ENCODE data around the gene LAX1. TPM values are rescaled to one million over a fixed set of nuclear protein-coding genes. Genes with fewer than 3 reads are reported as not detected.
"Not testable (repeated sequence)": the region's sequence is repeated elsewhere in the genome, so short reads cannot be mapped to it uniquely, and the experiment has no call there.

LAX1 gene
- total RNA-seq, 1 donor from 2014 or later, result not detected

GRCh38 chr1:203760506-203760905, 4.5 kb upstream of the LAX1 start:
- no peak overlapping the region for H2AFZ ChIP-seq (ENCODE audit: low read depth, low read length)
- DNase-seq (ENCODE audit: low read depth), result no peak
- TF ChIP-seq CTCF (IDR thresholded peaks at IDR 0.05; ENCODE audit: insufficient read depth, low read depth, low read length) (no peak), EZH2 (IDR thresholded peaks at IDR 0.05; ENCODE audit: insufficient read depth, low read length) (no peak)
- H3K4me2 ChIP-seq (ENCODE audit: low read length), result no peak overlapping the region
- no peak overlapping the region for H3K9ac ChIP-seq (ENCODE audit: low read length)
- no peaks in the 10 kb centered on the region for H3K27me3 ChIP-seq (ENCODE audit: insufficient read depth, low read length)
- Mint-ChIP-seq H3K27me3 (ENCODE audit: low read depth, unreplicated experiment) (peaks cover 3% of the 10 kb centered on the region), H3K4me3 (ENCODE audit: unreplicated experiment) (no peak overlapping the region), H3K27ac (ENCODE audit: unreplicated experiment) (no peak overlapping the region), H3K36me3 (ENCODE audit: low read depth, unreplicated experiment) (no peaks in the 10 kb centered on the region), H3K9me3 (ENCODE audit: unreplicated experiment) (no peaks in the 10 kb centered on the region), H3K4me1 (ENCODE audit: low read depth, unreplicated experiment) (peaks cover 7% of the 10 kb centered on the region)
- no peaks in the 10 kb centered on the region for H4K20me1 ChIP-seq (ENCODE audit: insufficient read depth, low read length)
- FAIRE-seq, result no peak
- H3K79me2 ChIP-seq (ENCODE audit: insufficient read depth, low read length), result no peaks in the 10 kb centered on the region
- H3K4me1 ChIP-seq (ENCODE audit: insufficient read depth, low read length), result no peaks in the 10 kb centered on the region
- no peaks in the 10 kb centered on the region for H3K36me3 ChIP-seq (ENCODE audit: insufficient read depth, low read length)
- H3K4me3 ChIP-seq (ENCODE audit: insufficient read depth, low read depth, low read length), result no peak overlapping the region
- no peak overlapping the region for H3K27ac ChIP-seq (ENCODE audit: low read depth, low read length)
- no peaks in the 10 kb centered on the region for H3K9me3 ChIP-seq (ENCODE audit: insufficient read depth, low read depth, low read length)

- not testable (repeated sequence) for H3K27me3 ChIP-seq (ENCODE audit: insufficient read depth, low read length); H3K9me3 ChIP-seq (ENCODE audit: insufficient read depth, low read depth, low read length); H3K27ac Mint-ChIP-seq (ENCODE audit: unreplicated experiment); H3K79me2 ChIP-seq (ENCODE audit: insufficient read depth, low read length); H3K4me3 Mint-ChIP-seq (ENCODE audit: unreplicated experiment); H3K9ac ChIP-seq (ENCODE audit: low read length); H3K27me3 Mint-ChIP-seq (ENCODE audit: low read depth, unreplicated experiment); H3K36me3 ChIP-seq (ENCODE audit: insufficient read depth, low read length); H3K4me3 ChIP-seq (ENCODE audit: insufficient read depth, low read depth, low read length); H3K4me1 ChIP-seq (ENCODE audit: insufficient read depth, low read length); H3K4me1 Mint-ChIP-seq (ENCODE audit: low read depth, unreplicated experiment); H3K4me2 ChIP-seq (ENCODE audit: low read length); H3K9me3 Mint-ChIP-seq (ENCODE audit: unreplicated experiment); H4K20me1 ChIP-seq (ENCODE audit: insufficient read depth, low read length); H3K36me3 Mint-ChIP-seq (ENCODE audit: low read depth, unreplicated experiment); H2AFZ ChIP-seq (ENCODE audit: low read depth, low read length); H3K27ac ChIP-seq (ENCODE audit: low read depth, low read length); FAIRE-seq
- peak; percentile 52 for DNase-seq (ENCODE audit: low read depth)
Measured at GRCh38 chr1:203761958-203762357, 3.0 kb upstream of the LAX1 start.

- no peak for FAIRE-seq
Measured at GRCh38 chr1:203763505-203763904, 1.5 kb upstream of the LAX1 start.

More at GRCh38 chr1:203763505-203763904, 1.5 kb upstream of the LAX1 start:
- Mint-ChIP-seq H3K27ac (ENCODE audit: unreplicated experiment) (no peak overlapping the region), H3K36me3 (ENCODE audit: low read depth, unreplicated experiment) (no peaks in the 10 kb centered on the region), H3K4me3 (ENCODE audit: unreplicated experiment) (no peak overlapping the region), H3K4me1 (ENCODE audit: low read depth, unreplicated experiment) (no peaks in the 10 kb centered on the region), H3K27me3 (ENCODE audit: low read depth, unreplicated experiment) (peaks cover 3% of the 10 kb centered on the region), H3K9me3 (ENCODE audit: unreplicated experiment) (no peaks in the 10 kb centered on the region)
- Histone ChIP-seq H3K4me1 (ENCODE audit: insufficient read depth, low read length) (no peaks in the 10 kb centered on the region), H4K20me1 (ENCODE audit: insufficient read depth, low read length) (no peaks in the 10 kb centered on the region), H3K9me3 (ENCODE audit: insufficient read depth, low read depth, low read length) (no peaks in the 10 kb centered on the region), H3K79me2 (ENCODE audit: insufficient read depth, low read length) (no peaks in the 10 kb centered on the region), H3K9ac (ENCODE audit: low read length) (no peak overlapping the region), H3K36me3 (ENCODE audit: insufficient read depth, low read length) (no peaks in the 10 kb centered on the region), H3K27ac (ENCODE audit: low read depth, low read length) (no peak overlapping the region), H3K4me2 (ENCODE audit: low read length) (no peak overlapping the region), H2AFZ (ENCODE audit: low read depth, low read length) (no peak overlapping the region), H3K4me3 (ENCODE audit: insufficient read depth, low read depth, low read length) (no peak overlapping the region), H3K27me3 (ENCODE audit: insufficient read depth, low read length) (no peaks in the 10 kb centered on the region)
- TF ChIP-seq EZH2 (IDR thresholded peaks at IDR 0.05; ENCODE audit: insufficient read depth, low read length) (no peak), CTCF (IDR thresholded peaks at IDR 0.05; ENCODE audit: insufficient read depth, low read depth, low read length) (no peak)
- no peak for DNase-seq (ENCODE audit: low read depth)
